ENCODE measurements around the gene MT4. TPM values are rescaled to one million over a fixed set of nuclear protein-coding genes. Genes with fewer than 3 reads are reported as not detected.

The MT4 gene
- total and polyA plus RNA-seq, 2 donors, result 7.5 to 38.1 TPM

- Histone ChIP-seq H3K4me3 (ENCODE audit: low read length in 2 of 2) (no peak overlapping the region), H3K36me3 (ENCODE audit: control insufficient read depth in 2 of 2, insufficient read depth in 2 of 2, low read length in 1 of 2) (no peaks in the 10 kb centered on the region), H3K27me3 (ENCODE audit: control insufficient read depth in 2 of 2, insufficient read depth in 1 of 2, low read length in 1 of 2) (peaks cover 0 to 42% of the 10 kb centered on the region in 2 donors), H3K27ac (ENCODE audit: low read depth in 1 of 2, low read length in 1 of 2) (peak overlapping the region; percentile 37 to 85), H3K4me1 (ENCODE audit: control insufficient read depth in 2 of 2, insufficient read depth in 2 of 2, low read length in 2 of 2) (peaks cover 11 to 39% of the 10 kb centered on the region in 2 donors), H3K9me3 (ENCODE audit: control insufficient read depth in 2 of 2, insufficient read depth in 1 of 2, low read length in 1 of 2) (no peaks in the 10 kb centered on the region)
- 92% methylated on average over 8 of the region's 8 CpGs for WGBS
- no peak for DNase-seq (ENCODE audit: low read depth in 6 of 9, low spot score in 9 of 9)
These were observed 41.7 kb downstream of the MT4 start for GRCh38 chr16:56606476-56607108.

- peaks cover 0 to 36% of the 10 kb centered on the region in 2 donors for H3K27me3 ChIP-seq (ENCODE audit: control insufficient read depth in 2 of 2, insufficient read depth in 1 of 2, low read length in 1 of 2)
- 84% methylated on average over 14 of the region's 14 CpGs for WGBS
- H3K36me3 ChIP-seq (ENCODE audit: control insufficient read depth in 2 of 2, insufficient read depth in 2 of 2, low read length in 1 of 2), result no peaks in the 10 kb centered on the region
- peak overlapping the region; percentile 37 to 85 for H3K27ac ChIP-seq (ENCODE audit: low read depth in 1 of 2, low read length in 1 of 2)
- no peak for DNase-seq (ENCODE audit: low read depth in 6 of 9, low spot score in 9 of 9)
- no peaks in the 10 kb centered on the region for H3K9me3 ChIP-seq (ENCODE audit: control insufficient read depth in 2 of 2, insufficient read depth in 1 of 2, low read length in 1 of 2)
- H3K4me3 ChIP-seq (ENCODE audit: low read length in 2 of 2), result no peak overlapping the region
- peaks cover 11 to 39% of the 10 kb centered on the region in 2 donors for H3K4me1 ChIP-seq (ENCODE audit: control insufficient read depth in 2 of 2, insufficient read depth in 2 of 2, low read length in 2 of 2)
These were observed 42.3 kb downstream of the MT4 start for GRCh38 chr16:56607109-56607618.

DNA sequence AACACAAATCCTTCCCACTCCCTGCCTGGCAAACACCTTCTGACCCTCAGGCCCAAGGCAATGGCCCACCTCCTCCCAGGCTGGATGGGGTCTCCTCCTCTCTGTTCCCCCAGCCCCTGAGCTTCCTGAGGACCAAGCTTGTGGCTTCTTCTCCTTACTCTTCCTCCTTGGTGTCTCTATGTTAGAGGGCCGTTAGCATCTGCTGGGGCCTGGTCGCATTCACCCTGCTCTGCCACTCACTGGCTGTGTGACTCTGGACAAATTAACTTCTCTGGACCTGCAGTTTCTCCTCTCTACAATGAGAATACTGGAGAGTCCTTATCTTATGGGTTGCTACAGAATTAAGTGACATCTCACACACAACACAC, 42.8 kb downstream of the MT4 start:
- peaks cover 11 to 39% of the 10 kb centered on the region in 2 donors for H3K4me1 ChIP-seq (ENCODE audit: control insufficient read depth in 2 of 2, insufficient read depth in 2 of 2, low read length in 2 of 2)
- WGBS, result 74% methylated on average over 2 of the region's 2 CpGs

GRCh38 chr16:56608043-56608875, 43.4 kb downstream of the MT4 start, which contains the start of gene MT2A:
TSS of gene MT2A (plus strand) at chr16:56608584. CDS start at chr16:56608656, 72 bp downstream.
- H3K9me3 ChIP-seq (ENCODE audit: control insufficient read depth in 2 of 2, insufficient read depth in 1 of 2, low read length in 1 of 2), result no peaks in the 10 kb centered on the region
- H3K27me3 ChIP-seq (ENCODE audit: control insufficient read depth in 2 of 2, insufficient read depth in 1 of 2, low read length in 1 of 2), result peaks cover 0 to 30% of the 10 kb centered on the region in 2 donors
- peak in 7 of 9 donors; percentile 42 to 88 (median 66) for DNase-seq (ENCODE audit: low read depth in 6 of 9, low spot score in 9 of 9)
- WGBS, result 13% methylated on average over 62 of the region's 62 CpGs
- no peaks in the 10 kb centered on the region for H3K36me3 ChIP-seq (ENCODE audit: control insufficient read depth in 2 of 2, insufficient read depth in 2 of 2, low read length in 1 of 2)
- peak within 1 kb of the TSS; percentile 67 to 82 for H3K27ac ChIP-seq (ENCODE audit: low read depth in 1 of 2, low read length in 1 of 2)
- peak within 1 kb of the TSS; percentile 38 to 51 for H3K4me3 ChIP-seq (ENCODE audit: low read length in 2 of 2)
- peaks cover 11 to 39% of the 10 kb centered on the region in 2 donors for H3K4me1 ChIP-seq (ENCODE audit: control insufficient read depth in 2 of 2, insufficient read depth in 2 of 2, low read length in 2 of 2)

More for the DNA sequence above, 42.8 kb downstream of the MT4 start:
- H3K27me3 ChIP-seq (ENCODE audit: control insufficient read depth in 2 of 2, insufficient read depth in 1 of 2, low read length in 1 of 2), result peaks cover 0 to 34% of the 10 kb centered on the region in 2 donors
- no peaks in the 10 kb centered on the region for H3K36me3 ChIP-seq (ENCODE audit: control insufficient read depth in 2 of 2, insufficient read depth in 2 of 2, low read length in 1 of 2)
- H3K4me3 ChIP-seq (ENCODE audit: low read length in 2 of 2), result no peak overlapping the region
- H3K27ac ChIP-seq (ENCODE audit: low read depth in 1 of 2, low read length in 1 of 2), result peak overlapping the region; percentile 34 to 82
- no peak for DNase-seq (ENCODE audit: low read depth in 6 of 9, low spot score in 9 of 9)
- no peaks in the 10 kb centered on the region for H3K9me3 ChIP-seq (ENCODE audit: control insufficient read depth in 2 of 2, insufficient read depth in 1 of 2, low read length in 1 of 2)

DNA sequence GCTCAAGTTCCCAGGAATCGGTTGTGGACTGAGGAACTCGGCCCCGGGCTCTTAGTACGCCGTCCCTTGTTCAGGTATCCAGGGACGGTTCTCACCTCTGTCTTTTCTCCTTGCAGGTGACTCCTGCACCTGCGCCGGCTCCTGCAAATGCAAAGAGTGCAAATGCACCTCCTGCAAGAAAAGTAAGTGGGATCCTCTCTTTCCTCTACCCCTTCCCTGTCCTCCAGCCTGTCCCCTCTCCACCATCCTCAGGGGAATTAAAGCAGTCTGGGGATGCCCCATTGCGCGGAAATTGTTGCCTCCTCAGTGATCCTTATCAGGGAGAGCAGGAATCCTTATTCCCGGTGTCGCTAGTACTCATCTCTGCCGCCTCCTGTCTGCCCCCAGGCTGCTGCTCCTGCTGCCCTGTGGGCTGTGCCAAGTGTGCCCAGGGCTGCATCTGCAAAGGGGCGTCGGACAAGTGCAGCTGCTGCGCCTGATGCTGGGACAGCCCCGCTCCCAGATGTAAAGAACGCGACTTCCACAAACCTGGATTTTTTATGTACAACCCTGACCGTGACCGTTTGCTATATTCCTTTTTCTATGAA, 44.1 kb downstream of the MT4 start:
- Histone ChIP-seq H3K4me3 (ENCODE audit: low read length in 2 of 2) (peak overlapping the region; percentile 38 to 51), H3K4me1 (ENCODE audit: control insufficient read depth in 2 of 2, insufficient read depth in 2 of 2, low read length in 2 of 2) (peaks cover 11 to 39% of the 10 kb centered on the region in 2 donors), H3K27me3 (ENCODE audit: control insufficient read depth in 2 of 2, insufficient read depth in 1 of 2, low read length in 1 of 2) (peaks cover 0 to 26% of the 10 kb centered on the region in 2 donors), H3K27ac (ENCODE audit: low read depth in 1 of 2, low read length in 1 of 2) (peak overlapping the region; percentile 66 to 67), H3K36me3 (ENCODE audit: control insufficient read depth in 2 of 2, insufficient read depth in 2 of 2, low read length in 1 of 2) (no peaks in the 10 kb centered on the region), H3K9me3 (ENCODE audit: control insufficient read depth in 2 of 2, insufficient read depth in 1 of 2, low read length in 1 of 2) (no peaks in the 10 kb centered on the region)
- no peak for DNase-seq (ENCODE audit: low read depth in 6 of 9, low spot score in 9 of 9)
- 1% methylated on average over 21 of the region's 21 CpGs for WGBS

- Histone ChIP-seq H3K27me3 (ENCODE audit: control insufficient read depth in 2 of 2, insufficient read depth in 1 of 2, low read length in 1 of 2) (peaks cover 0 to 22% of the 10 kb centered on the region in 2 donors), H3K4me3 (ENCODE audit: low read length in 2 of 2) (peak overlapping the region; percentile 38 to 51), H3K4me1 (ENCODE audit: control insufficient read depth in 2 of 2, insufficient read depth in 2 of 2, low read length in 2 of 2) (peaks cover 11 to 39% of the 10 kb centered on the region in 2 donors), H3K36me3 (ENCODE audit: control insufficient read depth in 2 of 2, insufficient read depth in 2 of 2, low read length in 1 of 2) (no peaks in the 10 kb centered on the region), H3K27ac (ENCODE audit: low read depth in 1 of 2, low read length in 1 of 2) (peak overlapping the region; percentile 62 to 67), H3K9me3 (ENCODE audit: control insufficient read depth in 2 of 2, insufficient read depth in 1 of 2, low read length in 1 of 2) (no peaks in the 10 kb centered on the region)
- peak; percentile 28 to 83 (median 49) for DNase-seq (ENCODE audit: low read depth in 6 of 9, low spot score in 9 of 9)
- WGBS, result 1% methylated on average over 6 of the region's 6 CpGs
These were observed 44.6 kb downstream of the MT4 start for GRCh38 chr16:56609463-56609921.

- peaks cover 11 to 39% of the 10 kb centered on the region in 2 donors for H3K4me1 ChIP-seq (ENCODE audit: control insufficient read depth in 2 of 2, insufficient read depth in 2 of 2, low read length in 2 of 2)
- no peaks in the 10 kb centered on the region for H3K36me3 ChIP-seq (ENCODE audit: control insufficient read depth in 2 of 2, insufficient read depth in 2 of 2, low read length in 1 of 2)
- DNase-seq (ENCODE audit: low read depth in 6 of 9, low spot score in 9 of 9), result peak in 2 of 9 donors; percentile 39 to 72
- peaks cover 0 to 26% of the 10 kb centered on the region in 2 donors for H3K27me3 ChIP-seq (ENCODE audit: control insufficient read depth in 2 of 2, insufficient read depth in 1 of 2, low read length in 1 of 2)
- 62% methylated on average over 10 of the region's 10 CpGs for WGBS
- peak overlapping the region; percentile 67 to 89 for H3K27ac ChIP-seq (ENCODE audit: low read depth in 1 of 2, low read length in 1 of 2)
- no peak overlapping the region for H3K4me3 ChIP-seq (ENCODE audit: low read length in 2 of 2)
- no peaks in the 10 kb centered on the region for H3K9me3 ChIP-seq (ENCODE audit: control insufficient read depth in 2 of 2, insufficient read depth in 1 of 2, low read length in 1 of 2)
These were observed 45.2 kb downstream of the MT4 start for GRCh38 chr16:56610017-56610608.

GRCh38 chr16:56610609-56611111, 45.8 kb downstream of the MT4 start:
- no peak for DNase-seq (ENCODE audit: low read depth in 6 of 9, low spot score in 9 of 9)
- H3K4me3 ChIP-seq (ENCODE audit: low read length in 2 of 2), result no peak overlapping the region
- peaks cover 0 to 29% of the 10 kb centered on the region in 2 donors for H3K27me3 ChIP-seq (ENCODE audit: control insufficient read depth in 2 of 2, insufficient read depth in 1 of 2, low read length in 1 of 2)
- peaks cover 11 to 39% of the 10 kb centered on the region in 2 donors for H3K4me1 ChIP-seq (ENCODE audit: control insufficient read depth in 2 of 2, insufficient read depth in 2 of 2, low read length in 2 of 2)
- no peaks in the 10 kb centered on the region for H3K36me3 ChIP-seq (ENCODE audit: control insufficient read depth in 2 of 2, insufficient read depth in 2 of 2, low read length in 1 of 2)
- WGBS, result 96% methylated on average over 2 of the region's 2 CpGs
- no peaks in the 10 kb centered on the region for H3K9me3 ChIP-seq (ENCODE audit: control insufficient read depth in 2 of 2, insufficient read depth in 1 of 2, low read length in 1 of 2)
- H3K27ac ChIP-seq (ENCODE audit: low read depth in 1 of 2, low read length in 1 of 2), result peak overlapping the region; percentile 67 to 89

All from thymus (tissue), 11 donors.